ENCODE results near the gene KHDC4.

DNA sequence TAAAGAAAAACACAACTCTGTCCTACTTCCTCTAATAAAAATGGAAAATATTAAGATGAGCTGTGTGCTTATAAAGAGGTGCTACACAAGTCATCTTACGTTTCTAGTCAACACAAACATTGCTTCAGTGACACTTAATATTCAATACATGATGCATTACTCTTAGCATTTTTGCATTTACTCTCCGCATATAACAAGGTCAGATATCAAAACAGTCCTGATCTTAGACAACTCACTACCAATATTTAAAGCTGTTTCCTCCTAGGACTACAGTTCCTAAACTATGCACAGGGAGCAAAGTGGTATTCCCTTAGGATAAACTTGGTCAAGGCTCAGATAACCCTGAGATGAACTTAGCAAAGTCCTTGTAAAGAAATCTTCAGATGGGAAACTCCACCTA is 35.3 kb downstream of the KHDC4 start:
- TF ChIP-seq SP1 (IDR thresholded peaks at IDR 0.05) (no peak), CTCF (IDR thresholded peaks at IDR 0.05; ENCODE audit: low read depth, low read length, missing input control) (no peak), JUND (IDR thresholded peaks at IDR 0.05) (no peak), FOXA2 (IDR thresholded peaks at IDR 0.05) (no peak), EGR1 (IDR thresholded peaks at IDR 0.05; ENCODE audit: low read depth in 2 of 2) (no peak), RAD21 (IDR thresholded peaks at IDR 0.05) (no peak), TAF1 (conservative IDR thresholded peaks at IDR 0.05) (no peak)
